Calu3 (cell line): ENCODE measurements around the gene TFPI2. TPM values are rescaled to one million over a fixed set of nuclear protein-coding genes. Genes with fewer than 3 reads are reported as not detected.
A peak's percentile ranks its signal among the peaks of the same experiment; 100 is the strongest.
"Not testable (repeated sequence)": the region's sequence is repeated elsewhere in the genome, so short reads cannot be mapped to it uniquely, and the experiment has no call there.

Source experiments
- BruUV-seq: library from RNA; stranded (reverse); fragments of 400-500 nt; replicated peaks from 2 replicates; lab custom pipeline; 2021; lab: Mats Ljungman, UMichigan
- CTCF ChIA-PET: fragments of 300-600 bp; sonication (Branson Sonifier 250); formaldehyde crosslinking; loops from one replicate; lab custom pipeline; 2022; ENCODE audit warnings: antibody characterized with exemption; lab: Charles Lee
- DNase-seq: peaks from one replicate; pipeline ENCODE4 v3.0.0; 2022
- H3K27ac Mint-ChIP-seq: one replicate; pipeline ENCODE4 v1.8.0; 2022; ENCODE audit warnings: mixed read lengths; ENCODE audit not compliant: unreplicated experiment
- H3K27me3 Mint-ChIP-seq: one replicate; pipeline ENCODE4 v1.8.0; 2022; ENCODE audit warnings: mixed read lengths; ENCODE audit not compliant: unreplicated experiment
- H3K36me3 Mint-ChIP-seq: one replicate; pipeline ENCODE4 v1.8.0; 2022; ENCODE audit warnings: mild to moderate bottlenecking, moderate library complexity, mixed read lengths; ENCODE audit not compliant: insufficient read depth, unreplicated experiment
- H3K4me1 Mint-ChIP-seq: one replicate; pipeline ENCODE4 v1.8.0; 2022; ENCODE audit warnings: mild to moderate bottlenecking, low read depth, mixed read lengths; ENCODE audit not compliant: unreplicated experiment
- H3K4me3 Mint-ChIP-seq: one replicate; pipeline ENCODE4 v1.8.0; 2022; ENCODE audit warnings: mild to moderate bottlenecking, low read depth, moderate library complexity, mixed read lengths; ENCODE audit not compliant: unreplicated experiment
- H3K9me3 Mint-ChIP-seq: one replicate; pipeline ENCODE4 v1.8.0; 2022; ENCODE audit warnings: low read depth, mixed read lengths; ENCODE audit not compliant: unreplicated experiment
- intact Hi-C: fragments of 100-400 bp; cut with micrococcal nuclease; formaldehyde crosslinking; loops from one replicate; pipeline ENCODE4 v1.10.0; 2022; ENCODE audit not compliant: unreplicated experiment
- total RNA-seq: library from RNA; stranded (reverse); gene quantifications from 2 replicates; pipeline ENCODE4 v1.2.3, GENCODE V29; 2022
- TF ChIP-seq, protein P1 (sequence below): fragments of 200-600 bp; IDR thresholded peaks from one replicate; pipeline ENCODE4 v1.8.0; 2022; ENCODE audit warnings: antibody characterized with exemption; ENCODE audit not compliant: unreplicated experiment

The TFPI2 gene
- total RNA-seq, 1 experiment from 2014 or later, result 213 TPM

DNA sequence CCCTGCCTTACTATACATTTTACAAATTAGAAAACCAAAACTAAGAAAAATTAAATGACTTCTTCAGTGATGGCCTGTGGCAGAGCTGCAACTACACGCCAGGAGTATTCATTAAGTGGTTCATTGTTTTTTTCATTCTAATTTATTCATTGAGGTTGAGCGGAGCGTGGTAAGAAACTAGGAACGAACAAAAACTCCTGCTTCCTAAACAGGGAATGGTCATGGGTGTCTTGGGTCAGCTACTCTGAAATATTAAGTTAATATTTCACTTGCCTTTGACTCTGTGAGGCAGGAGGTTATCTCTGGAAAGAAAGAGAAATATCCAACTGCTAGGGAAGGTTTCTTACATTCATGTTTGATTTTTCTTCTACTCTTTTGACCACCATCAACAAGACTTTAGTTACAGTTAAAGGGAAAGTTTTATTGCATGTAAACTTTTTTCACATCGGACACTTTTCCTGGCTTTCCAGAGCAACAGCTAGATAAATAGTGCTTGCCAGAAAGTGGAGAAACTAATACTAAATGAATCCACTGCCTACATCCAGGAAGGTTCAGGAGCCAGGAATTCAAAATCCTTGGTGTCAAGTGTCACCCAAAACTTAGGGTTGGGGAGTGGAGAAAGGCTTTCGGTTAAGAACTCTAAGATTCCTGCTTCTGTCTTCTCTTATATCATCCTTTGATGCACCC is 30.1 kb upstream of the TFPI2 start:
- CTCF ChIA-PET, result interaction anchor here (0.6 kb wide), 1 partner anchor 78 kb away, joined by 4 read pairs; no protein-coding TSS in a partner anchor
- Mint-ChIP-seq H3K27ac (peak overlapping the region; percentile 59), H3K9me3 (no peaks in the 10 kb centered on the region), H3K4me3 (peak overlapping the region; percentile 75), H3K27me3 (no peaks in the 10 kb centered on the region), H3K36me3 (peaks cover 20% of the 10 kb centered on the region), H3K4me1 (peaks cover 9% of the 10 kb centered on the region)
- no TSS peak for BruUV-seq
- intact Hi-C loops, result no loop called here
- TF ChIP-seq, protein P1, sequence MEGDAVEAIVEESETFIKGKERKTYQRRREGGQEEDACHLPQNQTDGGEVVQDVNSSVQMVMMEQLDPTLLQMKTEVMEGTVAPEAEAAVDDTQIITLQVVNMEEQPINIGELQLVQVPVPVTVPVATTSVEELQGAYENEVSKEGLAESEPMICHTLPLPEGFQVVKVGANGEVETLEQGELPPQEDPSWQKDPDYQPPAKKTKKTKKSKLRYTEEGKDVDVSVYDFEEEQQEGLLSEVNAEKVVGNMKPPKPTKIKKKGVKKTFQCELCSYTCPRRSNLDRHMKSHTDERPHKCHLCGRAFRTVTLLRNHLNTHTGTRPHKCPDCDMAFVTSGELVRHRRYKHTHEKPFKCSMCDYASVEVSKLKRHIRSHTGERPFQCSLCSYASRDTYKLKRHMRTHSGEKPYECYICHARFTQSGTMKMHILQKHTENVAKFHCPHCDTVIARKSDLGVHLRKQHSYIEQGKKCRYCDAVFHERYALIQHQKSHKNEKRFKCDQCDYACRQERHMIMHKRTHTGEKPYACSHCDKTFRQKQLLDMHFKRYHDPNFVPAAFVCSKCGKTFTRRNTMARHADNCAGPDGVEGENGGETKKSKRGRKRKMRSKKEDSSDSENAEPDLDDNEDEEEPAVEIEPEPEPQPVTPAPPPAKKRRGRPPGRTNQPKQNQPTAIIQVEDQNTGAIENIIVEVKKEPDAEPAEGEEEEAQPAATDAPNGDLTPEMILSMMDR, result no peak
- no peak for DNase-seq

- BruUV-seq, H3K4me3 Mint-ChIP-seq, intact Hi-C loops, DNase-seq, H3K27ac Mint-ChIP-seq, H3K27me3 Mint-ChIP-seq, H3K36me3 Mint-ChIP-seq, CTCF ChIA-PET, H3K9me3 Mint-ChIP-seq: not testable (repeated sequence)
- peaks cover 37% of the 10 kb centered on the region for H3K4me1 Mint-ChIP-seq
Measured at GRCh38 chr7:93916315-93916714, 25.8 kb upstream of the TFPI2 start.

DNA sequence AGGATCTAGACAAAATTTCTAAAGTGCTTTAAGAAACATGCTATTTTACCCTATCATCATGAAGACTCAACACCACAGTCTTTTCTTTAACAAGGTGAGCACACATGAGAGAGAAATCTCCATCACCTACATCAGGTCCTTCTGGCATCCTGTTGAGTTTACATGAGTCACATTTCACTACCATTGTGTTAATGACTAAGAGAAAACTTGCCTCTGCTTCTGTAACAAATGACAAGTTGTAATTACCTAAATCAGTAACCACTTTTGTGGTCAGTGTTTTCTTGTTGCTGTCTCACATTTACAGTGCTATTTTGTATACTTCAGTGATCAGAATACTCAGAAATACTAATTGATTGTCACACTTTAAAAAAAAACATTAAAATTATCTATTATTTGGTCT is 25.3 kb upstream of the TFPI2 start:
- H3K36me3 Mint-ChIP-seq, BruUV-seq, DNase-seq, H3K4me3 Mint-ChIP-seq, H3K27me3 Mint-ChIP-seq, CTCF ChIA-PET, intact Hi-C loops, H3K27ac Mint-ChIP-seq, H3K9me3 Mint-ChIP-seq: not testable (repeated sequence)
- peaks cover 37% of the 10 kb centered on the region for H3K4me1 Mint-ChIP-seq

DNA sequence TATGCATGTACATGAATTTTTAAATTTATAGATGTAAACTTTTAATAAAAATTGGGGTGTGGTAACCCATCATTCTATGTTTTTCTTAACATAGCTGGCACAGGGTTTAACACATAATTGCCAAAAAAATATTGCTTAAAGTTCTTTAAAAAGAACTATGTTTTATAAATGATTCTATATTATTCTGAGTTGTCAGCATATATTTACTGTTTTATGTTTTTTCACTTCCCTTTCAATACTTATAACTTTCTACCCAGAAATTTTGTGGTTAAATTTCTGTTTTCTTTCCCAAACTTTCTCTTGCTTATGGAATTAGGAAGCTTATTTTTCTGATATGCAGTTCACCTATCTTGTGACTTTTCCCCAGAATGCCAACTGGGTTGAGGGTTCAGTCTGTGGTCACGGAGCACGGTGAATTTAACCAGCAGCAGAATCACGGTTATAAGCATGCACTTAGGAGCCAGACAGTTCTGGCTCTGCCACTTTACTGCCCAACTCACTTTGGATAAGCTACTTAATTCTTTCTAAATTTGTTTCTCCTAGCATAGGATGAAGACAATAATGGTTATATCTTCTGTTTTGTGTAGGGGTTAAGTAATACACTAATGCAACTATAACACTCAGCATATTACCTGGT is 24.8 kb upstream of the TFPI2 start:
- H3K36me3 Mint-ChIP-seq, H3K9me3 Mint-ChIP-seq, intact Hi-C loops, CTCF ChIA-PET, H3K4me3 Mint-ChIP-seq, DNase-seq, H3K27me3 Mint-ChIP-seq, BruUV-seq: not testable (repeated sequence)
- Mint-ChIP-seq H3K4me1 (peaks cover 37% of the 10 kb centered on the region), H3K27ac (peak overlapping the region; percentile 93)

- intact Hi-C loops, result loop anchor here (5.0 kb wide), 1 partner anchor 78 kb away; no protein-coding TSS in a partner anchor
- BruUV-seq, result no TSS peak
- Mint-ChIP-seq H3K27me3 (no peaks in the 10 kb centered on the region), H3K4me1 (peaks cover 37% of the 10 kb centered on the region), H3K9me3 (no peaks in the 10 kb centered on the region), H3K36me3 (peaks cover 5% of the 10 kb centered on the region), H3K4me3 (peak overlapping the region; percentile 36), H3K27ac (peak overlapping the region; percentile 93)
- CTCF ChIA-PET, result no interaction called here
- peak; percentile 6 for DNase-seq
- TF ChIP-seq, protein P1, result no peak
Measured at GRCh38 chr7:93914581-93915066, 24.1 kb upstream of the TFPI2 start.
